ENCODE measurements around the gene SEMA4B.
A peak's percentile ranks its signal among the peaks of the same experiment; 100 is the strongest.
"Not testable (repeated sequence)": the region's sequence is repeated elsewhere in the genome, so short reads cannot be mapped to it uniquely, and the experiment has no call there.

SEMA4B gene

DNA sequence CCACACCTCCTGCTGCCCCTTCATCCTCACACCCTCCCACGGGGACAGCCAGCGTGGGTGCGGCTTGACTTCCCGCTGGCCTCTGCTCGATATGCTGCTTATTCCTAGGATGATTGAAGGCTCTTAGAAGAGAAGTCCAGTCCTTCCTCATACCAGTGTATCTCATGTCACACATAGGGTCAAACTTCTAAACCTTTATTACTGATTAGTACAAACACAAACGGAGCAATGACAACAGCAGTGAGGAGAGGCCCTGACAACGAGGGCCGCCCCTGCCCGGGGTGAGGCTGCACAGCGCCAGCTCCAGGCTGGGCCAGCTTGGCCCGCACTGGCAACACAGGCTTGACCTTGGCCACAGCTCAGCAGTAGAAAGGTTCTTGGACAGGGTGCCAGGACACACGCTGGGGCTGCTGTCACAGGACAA is 29.0 kb downstream of the SEMA4B start:
- DNase-seq = no peak

DNA sequence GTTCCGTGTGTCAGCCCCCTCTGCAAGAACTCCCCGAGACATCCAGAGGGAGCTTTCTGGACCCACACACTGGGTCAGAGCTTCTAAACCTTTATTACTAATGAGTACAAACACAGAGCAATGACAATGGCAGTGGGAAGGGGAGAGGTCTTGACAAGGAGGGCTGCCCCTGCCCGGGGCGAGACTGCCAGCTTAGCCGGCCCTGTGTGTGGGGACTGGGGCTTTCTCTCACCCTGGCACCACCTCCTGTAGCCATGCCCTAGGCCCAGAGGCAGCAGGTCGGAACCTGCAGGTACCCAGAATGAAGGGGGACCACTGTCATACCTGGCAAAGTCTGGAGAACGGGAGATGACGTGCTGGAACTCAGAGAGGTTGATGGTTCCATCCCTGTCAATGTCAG is 29.5 kb downstream of the SEMA4B start:
- no peak for DNase-seq

DNA sequence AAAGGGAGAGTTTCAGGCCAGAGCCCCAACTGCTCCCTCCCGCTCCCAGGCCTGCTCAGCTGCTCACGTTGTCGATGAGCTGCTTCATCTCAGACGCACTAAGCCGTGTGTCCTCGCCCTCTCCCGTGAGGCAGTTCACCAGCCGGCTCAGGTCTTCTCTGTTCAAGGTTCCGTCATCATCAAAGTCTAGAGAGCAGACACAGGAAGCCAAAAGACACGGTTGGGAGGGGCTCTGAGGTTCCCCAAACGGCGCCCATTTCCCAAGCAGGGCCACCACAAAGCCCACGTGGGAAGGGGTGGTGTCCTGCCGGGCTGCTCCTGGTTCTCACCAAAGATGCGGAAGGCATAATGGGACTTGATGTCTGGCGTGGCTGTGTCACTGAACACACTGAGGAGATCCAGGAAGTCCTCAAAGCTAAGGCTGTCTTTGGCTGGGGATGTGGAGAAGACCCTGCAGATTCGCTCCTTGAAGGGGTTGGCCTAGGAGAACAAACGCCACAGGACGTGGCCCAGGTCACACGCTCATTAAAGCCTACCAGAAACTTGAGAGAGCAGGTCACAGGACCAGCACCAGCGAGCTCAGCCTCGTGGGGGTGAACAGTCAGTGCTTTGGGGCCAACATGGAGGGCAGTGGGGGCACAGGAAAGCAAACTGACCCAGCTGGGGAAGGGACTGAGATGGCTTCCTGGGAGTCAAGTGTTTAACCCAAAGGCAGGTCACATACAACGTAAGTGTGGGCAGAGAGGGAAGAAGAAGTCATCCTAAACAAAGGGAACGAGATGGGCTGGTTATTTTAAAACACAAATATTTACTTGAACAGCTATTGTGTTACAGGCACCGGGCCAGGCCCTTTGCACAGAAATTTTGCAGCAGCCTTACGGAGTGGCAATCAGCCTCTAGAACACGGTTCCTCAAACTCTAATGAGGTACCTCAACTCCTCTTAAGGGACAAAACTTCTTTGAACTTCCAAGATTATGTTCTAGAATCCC is 30.2 kb downstream of the SEMA4B start:
- peak; percentile 86 for DNase-seq

DNA sequence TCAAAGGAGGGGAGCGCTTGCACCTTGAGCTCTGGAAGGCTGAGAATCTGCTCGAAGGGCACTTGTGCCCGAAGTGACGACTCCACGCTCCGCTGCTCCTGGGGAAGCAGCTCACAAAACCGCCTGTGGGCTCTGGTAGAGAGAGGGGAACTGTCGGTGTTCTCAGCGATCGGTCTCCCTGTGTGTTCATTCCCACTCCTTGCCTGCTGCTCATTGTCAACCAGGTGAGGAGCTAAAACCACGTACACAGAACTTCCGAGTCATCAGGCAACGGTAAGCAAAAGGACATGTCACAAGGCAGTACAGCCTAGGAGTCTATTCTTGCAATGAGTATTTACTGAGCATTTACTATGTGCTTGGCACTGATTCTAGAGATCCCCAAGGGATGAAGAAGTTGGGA is 31.1 kb downstream of the SEMA4B start:
- peak; percentile 10 for DNase-seq

DNA sequence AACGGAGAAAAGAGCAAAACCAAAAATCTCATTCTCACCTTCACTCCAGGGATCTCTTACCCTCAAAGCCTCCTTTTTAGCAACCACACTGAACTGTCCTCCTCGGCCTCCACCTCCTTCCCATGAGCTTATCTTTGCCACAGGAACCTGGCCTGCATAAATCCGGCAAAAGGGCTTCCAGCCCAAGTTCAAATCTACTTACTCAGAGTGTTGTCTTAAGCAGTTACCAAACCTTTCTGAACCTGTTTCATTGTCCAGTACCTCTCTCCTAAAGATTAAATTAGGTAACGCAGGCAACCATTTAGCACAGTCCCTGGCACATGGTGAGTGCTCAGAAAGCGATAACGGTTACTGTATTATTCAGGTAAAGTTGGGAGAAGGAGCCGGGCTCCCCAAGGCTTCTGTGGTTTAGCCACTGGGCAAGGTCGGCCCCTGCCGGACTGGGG is 31.8 kb downstream of the SEMA4B start:
- no peak for DNase-seq

DNA sequence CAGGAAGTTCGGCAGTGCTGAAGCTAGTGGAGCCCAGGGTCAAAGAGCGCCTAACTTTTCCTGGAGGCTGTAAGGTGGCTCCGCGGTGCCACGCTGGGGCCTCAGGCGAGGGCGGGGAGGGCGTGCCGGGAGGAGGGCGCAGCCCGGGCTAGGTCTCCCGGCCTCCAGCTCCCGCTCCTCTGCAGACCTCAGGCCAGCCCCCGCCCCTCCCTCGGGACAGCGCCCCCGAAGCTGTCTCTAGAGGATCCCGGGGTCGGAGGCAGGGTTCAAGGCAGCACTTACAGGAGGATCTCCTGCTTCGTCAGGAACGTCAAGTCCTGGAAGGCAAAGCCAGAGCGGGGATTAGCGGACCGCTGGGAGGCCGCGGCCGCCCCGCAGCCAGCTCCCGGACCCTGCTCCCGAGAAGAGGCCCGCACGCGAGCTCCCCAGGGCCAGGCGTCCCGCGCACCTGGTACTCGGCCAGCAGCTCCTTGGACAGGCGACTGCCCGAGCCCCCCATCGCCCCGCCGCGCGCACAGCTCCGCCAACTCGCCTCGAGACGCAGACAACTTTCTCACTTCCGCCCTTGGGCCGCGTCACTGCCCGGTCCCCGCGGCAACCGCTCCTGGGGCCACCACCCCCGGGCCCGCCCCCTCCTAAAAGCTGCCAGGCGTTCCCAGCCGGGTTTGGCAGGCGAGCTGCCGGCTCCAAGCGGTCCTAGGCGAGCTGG is 32.4 kb downstream of the SEMA4B start, which contains the start of gene CIB1:
TSS of gene CIB1 (minus strand) at position 555 of the 709 bp plus-strand sequence. CDS start at position 499, 56 bp downstream.
- DNase-seq = peak; percentile 98

DNA sequence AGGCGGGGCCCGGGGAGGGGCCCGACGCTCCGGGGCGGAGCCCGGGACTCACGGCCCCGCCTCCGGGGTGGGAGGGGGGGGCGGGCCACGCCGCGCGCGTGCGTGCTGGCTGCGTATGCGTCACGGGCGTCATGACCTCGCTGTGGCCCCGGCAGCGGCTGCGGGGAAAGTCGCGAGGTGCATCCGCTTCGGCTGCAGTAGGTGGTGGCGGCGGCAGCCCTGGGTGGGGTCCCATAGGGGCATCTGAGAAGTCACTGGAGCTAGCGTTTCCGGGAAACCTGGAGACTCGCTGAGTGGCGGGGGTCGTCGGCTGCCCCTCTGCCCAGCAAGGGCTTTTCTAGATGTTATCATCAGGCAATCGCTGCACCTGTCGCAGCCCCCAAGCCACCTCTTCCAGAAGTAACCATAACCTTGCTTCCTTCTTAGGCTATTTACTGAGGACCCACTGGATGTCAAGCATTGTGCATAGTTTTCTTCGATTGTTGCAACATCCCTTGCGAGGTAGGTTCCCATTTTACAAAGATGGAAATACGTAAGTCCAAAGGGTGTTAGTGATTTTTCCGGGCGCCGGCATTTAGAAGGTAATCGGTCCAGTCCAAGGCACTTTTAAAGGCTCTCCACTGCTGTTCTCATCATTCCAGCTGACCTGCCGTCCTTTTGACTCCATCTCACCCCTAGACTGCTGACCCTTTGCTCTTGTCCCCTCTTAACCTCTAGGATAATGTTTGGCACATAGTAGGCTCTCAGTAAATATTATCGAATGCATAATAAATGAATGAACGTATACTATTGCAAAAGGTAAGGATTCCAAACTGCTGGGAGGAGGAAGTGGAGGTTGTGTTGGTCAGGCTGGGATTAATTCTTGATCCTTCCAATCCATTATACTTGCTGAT is 33.2 kb downstream of the SEMA4B start, which contains the start of gene GDPGP1:
TSS of gene GDPGP1 (plus strand) at position 114 of the 893 bp plus-strand sequence. CDS start 6,700 bp downstream, outside the sequence.
- DNase-seq = no peak

DNA sequence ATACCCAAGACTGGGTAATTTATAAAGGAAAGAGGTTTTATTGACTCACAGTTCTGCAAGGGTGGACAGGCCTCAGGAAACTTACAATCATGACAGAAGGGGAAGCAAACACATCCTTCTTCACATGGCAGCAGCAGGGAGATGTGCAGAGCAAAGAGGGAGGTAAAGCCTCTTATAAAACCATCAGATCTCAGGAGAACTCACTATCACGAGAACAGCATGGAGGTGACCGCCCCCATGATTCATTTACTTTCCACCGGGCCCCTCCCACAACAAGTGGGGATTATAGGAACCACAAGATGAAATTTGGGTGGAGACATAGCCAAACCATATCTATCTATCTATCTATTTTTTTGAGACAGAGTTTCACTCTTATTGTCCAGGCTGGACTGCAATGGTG is 38.2 kb downstream of the SEMA4B start:
- DNase-seq = no peak

DNA sequence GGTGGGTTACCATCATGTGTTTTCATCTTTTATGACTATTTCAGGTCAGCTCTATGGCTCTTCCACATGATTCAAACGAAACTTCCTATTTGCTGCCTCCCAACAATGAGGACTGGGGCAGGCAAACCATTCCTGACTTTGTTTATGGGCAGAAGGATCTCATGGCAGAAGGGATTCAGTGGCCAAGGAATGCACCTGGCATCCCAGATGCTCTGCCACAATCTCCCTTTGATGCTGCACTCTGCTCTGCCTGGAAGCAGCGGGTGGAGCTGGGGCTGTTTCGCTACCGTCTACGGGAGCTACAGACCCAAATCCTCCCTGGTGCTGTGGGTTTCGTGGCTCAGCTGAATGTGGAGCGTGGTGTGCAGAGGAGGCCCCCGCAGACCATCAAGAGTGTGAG is 39.7 kb downstream of the SEMA4B start:
- DNase-seq = no peak

DNA sequence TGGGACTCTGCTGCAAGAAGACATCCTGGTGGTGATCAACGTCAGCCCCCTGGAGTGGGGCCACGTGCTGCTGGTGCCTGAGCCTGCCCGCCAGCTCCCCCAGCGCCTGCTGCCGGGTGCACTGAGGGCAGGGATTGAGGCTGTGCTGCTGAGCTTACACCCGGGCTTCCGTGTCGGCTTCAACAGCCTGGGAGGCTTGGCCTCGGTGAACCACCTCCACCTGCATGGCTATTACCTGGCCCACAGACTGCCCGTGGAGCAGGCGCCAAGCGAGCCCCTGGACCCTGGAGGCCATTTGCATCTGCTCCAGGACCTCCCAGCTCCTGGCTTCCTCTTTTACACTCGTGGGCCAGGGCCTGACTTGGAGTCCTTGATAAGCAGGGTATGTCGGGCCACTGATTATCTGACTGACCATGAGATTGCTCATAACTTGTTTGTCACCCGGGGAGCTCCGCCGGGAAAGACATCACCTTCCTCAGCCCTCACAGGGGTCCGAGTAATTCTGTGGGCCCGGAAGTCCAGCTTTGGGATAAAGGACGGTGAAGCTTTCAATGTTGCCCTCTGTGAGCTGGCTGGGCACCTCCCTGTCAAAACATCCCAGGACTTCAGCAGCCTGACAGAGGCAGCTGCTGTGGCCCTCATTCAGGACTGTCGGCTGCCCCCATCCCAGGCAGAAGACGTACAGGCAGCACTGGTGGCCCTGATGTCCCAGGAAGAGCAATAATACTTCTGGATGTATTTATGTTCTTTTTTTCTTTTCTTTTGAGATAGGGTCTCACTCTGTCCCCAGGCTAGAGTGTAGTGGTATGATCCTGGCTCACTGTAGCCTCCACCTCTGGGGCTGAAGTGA is 40.4 kb downstream of the SEMA4B start:
- no peak for DNase-seq

DNA sequence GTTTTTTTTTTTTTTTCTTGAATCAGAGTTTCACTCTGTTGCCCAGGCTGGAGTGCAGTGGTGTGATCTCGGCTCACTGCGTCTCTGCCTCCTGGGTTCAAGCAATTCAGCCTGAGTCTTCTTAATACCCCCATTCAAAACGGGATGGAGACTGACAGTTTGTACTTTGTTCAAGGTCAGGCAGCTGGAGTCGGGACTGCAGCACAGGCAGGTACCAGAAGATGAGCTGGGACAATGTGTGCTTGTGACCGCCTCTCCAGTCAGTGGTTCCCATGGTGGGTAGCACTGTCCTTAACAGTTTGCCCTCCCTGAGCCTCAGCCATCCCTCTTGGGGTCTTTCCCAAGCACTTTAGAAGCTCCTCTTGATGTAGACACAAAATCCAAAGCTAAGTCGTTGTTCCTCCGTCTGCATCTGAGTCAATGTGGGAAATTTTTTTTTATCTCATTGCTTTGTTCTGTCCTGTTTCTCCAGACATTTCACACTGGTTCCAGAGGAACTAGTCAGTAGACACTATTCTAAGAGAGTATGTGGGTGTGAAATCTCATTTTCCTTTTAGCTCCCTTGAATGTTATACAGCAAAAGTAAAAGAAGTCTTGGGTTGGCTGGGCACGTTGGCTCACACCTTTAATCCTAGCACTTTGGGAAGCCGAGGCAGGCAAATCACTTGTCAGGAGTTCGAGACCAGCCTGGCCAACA is 43.0 kb downstream of the SEMA4B start:
- no peak for DNase-seq

DNA sequence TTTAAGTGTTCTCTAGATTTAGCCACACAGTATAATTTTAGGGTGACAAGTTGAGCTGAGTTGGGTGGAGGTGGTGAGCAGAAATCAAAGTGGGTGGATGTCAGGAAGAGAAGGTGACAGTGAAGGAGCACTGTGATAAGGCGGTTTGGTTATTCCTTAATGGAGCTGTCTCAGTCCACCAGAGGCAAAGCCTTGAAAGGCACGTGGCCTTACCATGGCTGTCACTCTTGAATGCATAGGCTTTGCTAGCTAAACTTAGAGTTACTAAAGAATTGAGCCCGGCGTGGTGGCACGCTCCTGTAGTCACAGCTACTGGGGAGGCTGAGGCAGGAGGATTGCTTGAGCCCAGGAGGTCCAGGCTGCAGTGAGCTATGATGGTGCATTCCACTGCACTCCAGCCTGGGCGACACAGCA is 47.7 kb downstream of the SEMA4B start:
- DNase-seq = no peak

DNA sequence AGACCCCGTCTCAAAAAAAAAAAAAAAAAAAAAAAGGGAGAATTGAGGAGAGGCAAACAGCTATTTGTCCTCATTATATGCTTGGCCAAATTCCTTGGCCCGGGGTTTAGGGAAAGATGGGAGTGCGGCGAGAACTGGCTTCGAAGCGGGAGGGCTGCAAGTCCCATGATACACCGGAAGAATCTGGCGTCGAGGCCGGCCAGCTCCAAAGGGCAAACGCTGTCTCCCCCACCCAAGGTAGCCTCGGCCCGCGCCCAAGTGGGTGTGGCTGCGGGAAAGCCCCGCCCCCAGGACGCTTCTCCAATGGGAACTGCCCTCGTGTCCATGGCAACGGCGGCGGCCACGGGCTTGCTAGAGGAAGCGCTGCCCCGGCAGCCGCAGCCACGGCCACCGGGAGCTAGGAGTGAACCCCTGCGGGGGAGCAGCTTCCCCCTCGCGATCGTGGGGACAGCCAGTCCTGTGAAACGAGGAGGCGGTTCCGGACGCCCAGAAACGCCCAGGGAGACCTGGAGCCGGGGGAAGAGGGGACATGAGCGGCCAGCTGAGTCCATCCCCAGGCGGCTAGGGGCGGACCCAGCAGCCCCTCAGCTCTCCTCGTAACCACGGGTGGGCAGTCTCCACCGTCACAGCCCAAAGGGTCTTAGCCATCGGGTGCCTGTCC is 48.2 kb downstream of the SEMA4B start, which contains the start of gene TTLL13:
TSS of gene TTLL13 (plus strand) at position 354 of the 661 bp plus-strand sequence. CDS start 1,075 bp downstream, outside the sequence.
- DNase-seq = peak; percentile 79

DNA sequence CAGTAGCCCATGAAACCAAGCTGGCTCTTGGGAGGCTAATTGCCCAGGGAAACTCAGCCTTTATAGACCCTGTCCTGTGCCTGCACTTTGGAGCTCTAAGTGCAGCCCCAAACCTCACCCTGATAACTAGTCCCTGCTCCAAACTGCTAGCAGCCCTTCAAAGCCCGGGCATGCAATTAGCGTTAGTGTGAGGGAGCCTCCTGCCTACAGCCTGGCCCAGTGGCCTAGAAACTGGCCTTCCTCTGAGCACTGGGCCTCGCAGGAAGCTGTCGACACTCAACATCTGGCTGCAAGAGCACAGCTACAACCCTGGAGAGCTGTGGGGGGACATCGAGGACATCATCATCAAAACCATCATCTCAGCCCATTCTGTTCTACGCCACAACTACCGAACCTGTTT is 56.6 kb downstream of the SEMA4B start:
- DNase-seq = no peak

DNA sequence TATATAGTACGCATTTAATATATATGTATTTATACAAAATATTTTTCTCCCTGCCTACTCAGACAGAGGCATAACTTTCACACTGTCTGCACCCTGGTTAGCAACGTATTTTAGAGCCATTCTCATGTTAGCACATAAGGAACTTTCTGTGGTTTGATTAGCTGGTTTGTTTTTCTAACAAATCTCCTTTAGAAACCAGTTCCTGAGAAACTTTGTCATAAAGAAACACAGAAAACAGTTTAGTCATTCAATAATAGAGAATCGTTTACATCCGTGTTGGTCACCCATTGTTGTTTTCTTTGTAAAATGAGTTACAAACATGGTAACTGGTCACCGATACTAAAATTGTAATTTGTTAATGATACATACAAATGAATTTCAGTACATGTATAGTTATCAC is 58.4 kb downstream of the SEMA4B start:
- no peak for DNase-seq

DNA sequence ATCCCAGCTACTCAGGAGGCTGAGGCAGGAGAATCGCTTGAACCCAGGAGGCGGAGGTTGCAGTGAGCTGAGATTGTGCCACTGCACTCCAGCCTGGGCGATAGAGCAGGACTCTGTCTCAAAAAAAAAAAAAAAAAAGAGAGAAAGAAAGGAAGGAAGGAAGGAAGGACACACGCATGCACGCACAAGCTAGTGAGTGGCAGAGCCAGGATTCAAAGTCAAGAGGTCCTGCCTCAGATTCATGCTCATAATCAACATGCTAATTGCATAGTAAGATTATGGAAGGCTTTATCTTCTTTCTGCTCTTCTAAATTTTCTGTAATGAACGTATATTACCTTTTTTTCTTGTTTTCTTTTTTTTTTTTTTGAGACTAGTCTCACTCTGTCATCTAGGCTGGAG is 59.6 kb downstream of the SEMA4B start:
- not testable (repeated sequence) for DNase-seq

DNA sequence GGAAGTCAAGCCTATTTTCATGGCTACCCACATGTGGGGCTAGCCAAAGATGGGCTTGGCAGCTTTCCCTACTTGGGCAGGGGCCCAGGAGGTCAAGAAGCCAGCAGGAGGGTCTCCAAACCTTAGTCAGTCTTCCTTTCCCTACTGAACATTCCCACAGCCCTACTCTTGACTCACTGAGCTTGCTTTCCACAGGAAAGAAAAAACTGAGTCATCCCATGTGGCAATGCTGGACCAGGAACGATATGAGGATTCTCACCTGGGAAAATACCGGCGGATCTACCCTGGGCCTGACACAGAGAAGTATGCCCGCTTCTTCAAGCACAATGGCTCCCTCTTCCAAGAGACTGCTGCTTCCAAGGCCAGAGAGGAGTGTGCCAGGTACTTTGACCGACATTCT is 60.7 kb downstream of the SEMA4B start:
- DNase-seq = no peak

DNA sequence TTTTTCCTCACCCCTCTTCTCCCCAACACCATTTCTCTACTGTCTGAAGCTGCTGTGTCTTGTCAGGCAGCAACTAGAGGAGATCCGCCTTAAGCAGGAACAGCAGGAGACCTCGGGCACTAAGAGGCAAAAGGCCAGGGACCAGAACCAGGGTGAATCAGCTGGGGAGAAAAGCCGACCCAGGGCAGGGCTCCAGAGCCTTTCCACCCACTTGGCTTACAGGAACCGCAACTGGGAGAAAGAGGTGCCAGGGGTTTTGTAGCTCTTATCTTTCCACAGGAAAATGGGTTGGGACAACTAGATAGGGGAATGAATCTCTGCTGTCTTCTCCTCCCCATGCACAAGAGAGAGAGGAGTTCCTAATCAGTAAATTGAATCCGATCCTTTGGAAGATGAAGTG is 61.3 kb downstream of the SEMA4B start:
- DNase-seq = no peak

DNA sequence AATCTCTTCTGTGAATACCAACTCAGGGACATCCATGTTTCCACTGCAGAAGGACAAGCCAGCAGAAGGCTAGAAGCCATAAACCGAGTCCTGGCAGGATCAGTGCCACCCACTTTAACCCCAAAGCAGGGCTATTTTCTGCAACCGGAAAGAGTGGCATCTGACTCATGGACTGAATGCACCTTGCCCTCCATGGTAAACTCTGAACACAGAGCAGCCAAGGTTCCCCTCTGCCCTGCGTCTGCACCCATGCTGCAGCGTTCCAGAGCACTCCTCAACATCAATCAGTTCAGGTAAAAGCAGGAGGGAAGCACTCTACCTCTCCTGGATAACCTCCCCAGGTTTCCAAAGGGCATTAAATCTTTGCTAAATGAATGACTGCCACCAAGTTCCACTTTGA is 63.5 kb downstream of the SEMA4B start:
- peak; percentile 26 for DNase-seq

Data from CD4-positive, alpha-beta T cell treated with Interleukin-6 for 4 hours (primary cell).